ENCODE measurements around the gene NATD1. TPM values are rescaled to one million over a fixed set of nuclear protein-coding genes. Genes with fewer than 3 reads are reported as not detected.

The NATD1 gene
- total and polyA plus RNA-seq, 2 experiments from 2014 or later = 2.1 to 8.1 TPM

- Histone ChIP-seq H2AFZ (no peak overlapping the region), H3K4me2 (no peak overlapping the region), H3K27me3 (ENCODE audit: insufficient read depth) (peaks cover 6% of the 10 kb centered on the region), H3K27ac (ENCODE audit: low read depth) (no peak overlapping the region), H3K4me3 (no peak overlapping the region), H3K4me1 (ENCODE audit: insufficient read depth) (peaks cover 10% of the 10 kb centered on the region), H3F3A (replicated peaks; ENCODE audit: low read depth) (no peaks in the 10 kb centered on the region), H3K36me3 (ENCODE audit: insufficient read depth) (no peaks in the 10 kb centered on the region; the same call in 1 of the 2 replicates), H4K20me1 (replicated peaks; ENCODE audit: insufficient read depth) (peaks cover 10% of the 10 kb centered on the region), H3K79me2 (replicated peaks; ENCODE audit: insufficient read depth) (peaks cover 55% of the 10 kb centered on the region), H3K9me2 (ENCODE audit: insufficient read depth) (no peaks in the 10 kb centered on the region)
- H3K4me3 Mint-ChIP-seq = no peak overlapping the region
- peaks cover 17% of the 10 kb centered on the region for H3K4me1 Mint-ChIP-seq
- H3K36me3 Mint-ChIP-seq (ENCODE audit: low read depth) = peaks cover 11% of the 10 kb centered on the region
- peaks cover 19% of the 10 kb centered on the region for H3K27me3 Mint-ChIP-seq (ENCODE audit: insufficient read depth, low read depth, poor library complexity)
- ATAC-seq (no peak), DNase-seq (ENCODE audit: low spot score) (no peak)
- H3K9me3 Mint-ChIP-seq = peaks cover 30% of the 10 kb centered on the region
- no peak overlapping the region for H3K27ac Mint-ChIP-seq
- no peak for TF ChIP-seq NANOG (IDR thresholded peaks at IDR 0.05; ENCODE audit: borderline replicate concordance)
- peak in 1 of 2 experiments; percentile 16; a peak in 1 of 4 replicates for TF ChIP-seq CTCF (conservative IDR thresholded peaks at IDR 0.05; ENCODE audit: low read depth in 2 of 2)
Measured at GRCh38 chr17:21288571-21289017, 35.4 kb upstream of the NATD1 start.

- Histone ChIP-seq H3K27me3 (ENCODE audit: insufficient read depth) (peaks cover 13% of the 10 kb centered on the region), H3F3A (replicated peaks; ENCODE audit: low read depth) (no peaks in the 10 kb centered on the region), H3K9me2 (ENCODE audit: insufficient read depth) (no peaks in the 10 kb centered on the region), H3K4me3 (no peak overlapping the region), H3K36me3 (ENCODE audit: insufficient read depth) (no peaks in the 10 kb centered on the region; the same call in 1 of the 2 replicates), H4K20me1 (replicated peaks; ENCODE audit: insufficient read depth) (peaks cover 10% of the 10 kb centered on the region), H3K27ac (ENCODE audit: low read depth) (no peak overlapping the region), H3K4me1 (ENCODE audit: insufficient read depth) (peaks cover 10% of the 10 kb centered on the region), H3K79me2 (replicated peaks; ENCODE audit: insufficient read depth) (peaks cover 55% of the 10 kb centered on the region), H3K4me2 (no peak overlapping the region), H2AFZ (no peak overlapping the region)
- Mint-ChIP-seq H3K4me1 (peaks cover 19% of the 10 kb centered on the region), H3K36me3 (ENCODE audit: low read depth) (peaks cover 11% of the 10 kb centered on the region), H3K4me3 (no peak overlapping the region), H3K27ac (no peak overlapping the region), H3K9me3 (peaks cover 23% of the 10 kb centered on the region), H3K27me3 (ENCODE audit: insufficient read depth, low read depth, poor library complexity) (peaks cover 26% of the 10 kb centered on the region)
- DNase-seq (ENCODE audit: low spot score) (no peak), ATAC-seq (no peak)
- TF ChIP-seq ZNF331 (CRISPR knock-in tag; IDR thresholded peaks at IDR 0.05; ENCODE audit: low read depth) (no peak), CTCF (conservative IDR thresholded peaks at IDR 0.05; ENCODE audit: low read depth in 2 of 2) (no peak), POLR2AphosphoS5 (IDR thresholded peaks at IDR 0.05; ENCODE audit: low read depth) (no peak), ZNF114 (CRISPR knock-in tag; IDR thresholded peaks at IDR 0.05) (no peak), CREB1 (CRISPR knock-in tag; IDR thresholded peaks at IDR 0.05; ENCODE audit: low read depth) (no peak), ETS1 (IDR thresholded peaks at IDR 0.05) (no peak), STAT1 (IDR thresholded peaks at IDR 0.05; ENCODE audit: unreplicated experiment) (no peak), ZNF462 (CRISPR knock-in tag; IDR thresholded peaks at IDR 0.05) (no peak), NANOG (IDR thresholded peaks at IDR 0.05; ENCODE audit: borderline replicate concordance) (no peak)
Measured at GRCh38 chr17:21287703-21288449, 34.7 kb upstream of the NATD1 start.

Data from GM23338 (cell line).